Activated CD8-positive, alpha-beta T cell treated with anti-CD3 and anti-CD28 coated beads, Interleukin-2, amount 10 ng/mL, durations not matched to agents 7 days and 5 days (primary cell): Measurements from ENCODE around the gene OR6S1. TPM values are rescaled to one million over a fixed set of nuclear protein-coding genes. Genes with fewer than 3 reads are reported as not detected.

Experiments used
- ATAC-seq: fragments of 150-1000 bp; cut with Tn5 transposase; one replicate; pipeline ENCODE4 v1.10.0; 2021; ENCODE audit warnings: moderate library complexity
- CTCF ChIA-PET: fragments of 350-600 bp; sonication (Branson Sonifier 250); formaldehyde crosslinking; loops from one replicate; lab custom pipeline; 2021; ENCODE audit warnings: antibody characterized with exemption; lab: Charles Lee
- POLR2A ChIA-PET: fragments of 350-600 bp; sonication (Branson Sonifier 250); formaldehyde crosslinking; loops from one replicate; lab custom pipeline; 2021; ENCODE audit warnings: antibody characterized with exemption; lab: Charles Lee
- DNase-seq: peaks from one replicate; pipeline ENCODE4 v3.0.0-alpha.2; 2020
- H3K27ac Mint-ChIP-seq: one replicate; pipeline ENCODE4 v1.8.0; 2021; ENCODE audit warnings: mild to moderate bottlenecking, mixed read lengths
- H3K27me3 Mint-ChIP-seq: one replicate; pipeline ENCODE4 v1.8.0; 2021; ENCODE audit warnings: low read depth, mixed read lengths
- H3K36me3 Mint-ChIP-seq: one replicate; pipeline ENCODE4 v1.8.0; 2021; ENCODE audit warnings: low read depth, mixed read lengths
- H3K4me1 Mint-ChIP-seq: one replicate; pipeline ENCODE4 v1.8.0; 2021; ENCODE audit warnings: low read depth, mixed read lengths
- H3K4me3 Mint-ChIP-seq: one replicate; pipeline ENCODE4 v1.8.0; 2021; ENCODE audit warnings: mild to moderate bottlenecking, mixed read lengths
- H3K9me3 Mint-ChIP-seq: one replicate; pipeline ENCODE4 v1.8.0; 2022; ENCODE audit warnings: mixed read lengths; ENCODE audit not compliant: insufficient read depth
- total RNA-seq, 2 experiments: library from RNA; stranded (reverse); gene quantifications; one replicate each; pipeline ENCODE4 v1.2.3, GENCODE V29; 2021

The OR6S1 gene
- total RNA-seq, 2 experiments from 2014 or later, result not detected

GRCh38 chr14:20617138-20618003 lies 24.1 kb downstream of the OR6S1 start:
- POLR2A ChIA-PET, result no interaction called here
- DNase-seq (no peak), ATAC-seq (no peak)
- Mint-ChIP-seq H3K4me1 (peaks cover 25% of the 10 kb centered on the region), H3K4me3 (no peak overlapping the region), H3K36me3 (no peaks in the 10 kb centered on the region), H3K27ac (no peak overlapping the region), H3K9me3 (no peaks in the 10 kb centered on the region), H3K27me3 (peaks cover 31% of the 10 kb centered on the region)
- CTCF ChIA-PET, result interaction anchor here (1.3 to 1.9 kb wide), 2 partner anchors 7 to 14 kb away, joined by 3 to 4 read pairs; no protein-coding TSS in a partner anchor

GRCh38 chr14:20615996-20616395 lies 25.5 kb downstream of the OR6S1 start:
- ATAC-seq, result no peak
- Mint-ChIP-seq H3K27me3 (peaks cover 25% of the 10 kb centered on the region), H3K9me3 (no peaks in the 10 kb centered on the region), H3K36me3 (no peaks in the 10 kb centered on the region), H3K4me1 (peaks cover 23% of the 10 kb centered on the region), H3K27ac (no peak overlapping the region), H3K4me3 (no peak overlapping the region)
- no peak for DNase-seq
- ChIA-PET CTCF (interaction anchor here (1.3 kb wide), 1 partner anchor 15 kb away, joined by 3 read pairs; no protein-coding TSS in a partner anchor), POLR2A (interaction anchor here (0.6 kb wide), 1 partner anchor 146 kb away, joined by 3 read pairs; the partner anchor contains the start of gene PNP)

DNA sequence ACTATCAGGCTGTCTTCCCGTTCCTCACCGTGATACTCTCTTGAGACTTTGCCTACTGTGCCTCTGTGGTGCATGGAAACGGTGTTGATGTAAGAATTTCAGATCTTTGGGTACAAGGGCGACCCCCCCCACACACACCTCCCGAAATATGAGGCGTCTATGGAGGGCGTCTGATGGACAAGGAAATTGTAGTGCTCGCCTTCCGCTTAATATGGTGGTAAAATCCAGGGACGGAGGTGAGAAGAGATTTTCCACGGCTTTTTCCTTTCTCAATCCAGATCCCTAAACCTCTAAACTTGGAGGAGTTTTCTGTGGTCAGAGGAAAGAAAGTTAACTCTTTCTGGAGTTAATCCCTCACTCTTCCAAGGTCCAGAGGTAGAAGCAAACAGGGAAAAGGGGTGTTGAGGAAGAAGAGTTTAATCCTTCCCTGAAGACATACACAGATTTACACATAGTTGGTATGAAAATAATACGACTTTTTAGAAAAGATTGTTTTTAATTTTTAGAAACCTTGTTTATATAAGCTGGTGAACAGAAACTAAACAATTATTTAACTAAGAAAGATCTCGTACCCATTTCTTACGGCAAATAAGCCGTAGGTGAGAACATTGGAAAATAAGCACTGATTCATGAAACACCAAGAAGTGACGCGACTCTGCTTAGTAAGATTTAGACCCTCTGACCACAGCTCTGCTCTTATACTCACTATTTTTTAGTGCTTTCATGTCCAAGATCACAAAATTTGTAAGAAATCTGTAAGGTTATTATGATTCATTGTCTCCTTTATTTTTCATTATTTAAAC lies 27.3 kb downstream of the OR6S1 start:
- Mint-ChIP-seq H3K36me3 (no peaks in the 10 kb centered on the region), H3K4me1 (peaks cover 23% of the 10 kb centered on the region), H3K9me3 (no peaks in the 10 kb centered on the region), H3K27ac (no peak overlapping the region), H3K27me3 (peaks cover 24% of the 10 kb centered on the region), H3K4me3 (no peak overlapping the region)
- POLR2A ChIA-PET, result interaction anchor here (0.9 to 1.8 kb wide), 4 partner anchors 8 to 200 kb away, joined by 3 to 6 read pairs (median 4); no protein-coding TSS in a partner anchor
- ATAC-seq (peak; percentile 1), DNase-seq (no peak)
- CTCF ChIA-PET, result interaction anchor here (0.7 to 3.2 kb wide), 18 partner anchors 9 to 296 kb away, joined by 3 to 22 read pairs (median 6); partner anchors contain the start of genes APEX1 and PARP2

DNA sequence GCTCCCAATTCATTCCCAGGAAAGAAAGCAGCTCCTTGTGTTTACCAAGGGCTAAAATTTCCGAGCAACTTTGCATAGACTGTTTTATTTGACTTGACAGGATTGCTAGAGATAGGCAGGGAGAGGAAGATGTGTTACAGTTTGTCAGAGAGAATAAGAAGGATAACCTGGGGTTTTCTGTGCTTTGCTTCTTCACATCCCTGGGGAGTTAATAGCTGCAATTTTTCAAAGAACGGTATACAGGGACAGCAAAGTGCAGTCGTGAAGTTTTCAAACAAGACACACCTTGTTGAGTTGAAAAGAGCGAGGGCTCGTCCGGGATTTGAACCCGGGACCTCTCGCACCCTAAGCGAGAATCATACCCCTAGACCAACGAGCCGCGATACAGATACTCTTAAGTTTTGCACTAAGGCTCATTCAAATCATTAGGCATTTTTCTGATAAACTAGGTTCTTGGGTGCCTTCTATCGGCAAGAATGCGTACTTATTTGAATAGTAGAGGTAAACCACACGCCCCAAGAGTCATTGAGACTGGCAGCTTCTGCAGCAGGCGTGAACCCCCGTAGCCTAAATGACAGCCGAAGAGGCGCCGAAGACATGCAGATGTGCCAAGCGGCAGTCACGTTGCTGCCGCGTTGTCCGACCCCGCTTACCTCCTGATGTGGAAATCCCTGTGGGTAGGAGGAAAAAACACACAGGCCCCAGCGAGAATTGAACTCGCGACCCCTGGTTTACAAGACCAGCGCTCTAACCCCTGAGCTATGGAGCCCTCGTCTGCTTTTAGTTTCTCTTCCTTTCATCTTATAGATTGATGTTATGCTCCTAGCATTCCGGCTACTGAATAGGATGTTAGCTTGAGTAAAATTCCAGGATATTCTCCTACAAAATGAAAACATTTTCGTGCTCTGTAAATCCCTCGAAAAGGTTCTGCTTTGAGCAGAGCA lies 28.1 kb downstream of the OR6S1 start:
- ChIA-PET CTCF (interaction anchor here (0.7 to 3.2 kb wide), 24 partner anchors 10 to 295 kb away, joined by 3 to 22 read pairs (median 4); partner anchors contain the start of genes APEX1, PARP2 and RNASE4), POLR2A (interaction anchor here (0.8 to 1.8 kb wide), 7 partner anchors 9 to 271 kb away, joined by 3 to 6 read pairs (median 3); no protein-coding TSS in a partner anchor)
- DNase-seq, result peak; percentile 88
- Mint-ChIP-seq H3K4me1 (peaks cover 22% of the 10 kb centered on the region), H3K27ac (no peak overlapping the region), H3K36me3 (no peaks in the 10 kb centered on the region), H3K27me3 (peaks cover 16% of the 10 kb centered on the region), H3K4me3 (no peak overlapping the region), H3K9me3 (no peaks in the 10 kb centered on the region)
- ATAC-seq, result peak; percentile 87

GRCh38 chr14:20612403-20612802 lies 29.1 kb downstream of the OR6S1 start:
- DNase-seq, result no peak
- ATAC-seq, result no peak
- Mint-ChIP-seq H3K9me3 (no peaks in the 10 kb centered on the region), H3K27ac (no peak overlapping the region), H3K4me3 (no peak overlapping the region), H3K36me3 (no peaks in the 10 kb centered on the region), H3K4me1 (peaks cover 16% of the 10 kb centered on the region), H3K27me3 (peaks cover 14% of the 10 kb centered on the region)
- CTCF ChIA-PET, result interaction anchor here (0.8 to 3.2 kb wide), 16 partner anchors 11 to 285 kb away, joined by 3 to 22 read pairs (median 8); partner anchors contain the start of genes PARP2 and RNASE4
- POLR2A ChIA-PET, result interaction anchor here (0.8 to 1.8 kb wide), 3 partner anchors 20 to 270 kb away, joined by 3 to 6 read pairs (median 3); no protein-coding TSS in a partner anchor

- no peak overlapping the region for H3K4me3 Mint-ChIP-seq
- CTCF ChIA-PET, result interaction anchor here (0.9 to 5.8 kb wide), 7 partner anchors 12 to 282 kb away, joined by 3 to 151 read pairs (median 7); partner anchors contain the start of genes CCNB1IP1 and PARP2
- peaks cover 11% of the 10 kb centered on the region for H3K27me3 Mint-ChIP-seq
- POLR2A ChIA-PET, result no interaction called here
- no peaks in the 10 kb centered on the region for H3K36me3 Mint-ChIP-seq
- ATAC-seq, result no peak
- H3K27ac Mint-ChIP-seq, result no peak overlapping the region
- no peak for DNase-seq
- H3K9me3 Mint-ChIP-seq, result no peaks in the 10 kb centered on the region
- peaks cover 7% of the 10 kb centered on the region for H3K4me1 Mint-ChIP-seq
Measured at GRCh38 chr14:20611277-20611676, 30.2 kb downstream of the OR6S1 start.

DNA sequence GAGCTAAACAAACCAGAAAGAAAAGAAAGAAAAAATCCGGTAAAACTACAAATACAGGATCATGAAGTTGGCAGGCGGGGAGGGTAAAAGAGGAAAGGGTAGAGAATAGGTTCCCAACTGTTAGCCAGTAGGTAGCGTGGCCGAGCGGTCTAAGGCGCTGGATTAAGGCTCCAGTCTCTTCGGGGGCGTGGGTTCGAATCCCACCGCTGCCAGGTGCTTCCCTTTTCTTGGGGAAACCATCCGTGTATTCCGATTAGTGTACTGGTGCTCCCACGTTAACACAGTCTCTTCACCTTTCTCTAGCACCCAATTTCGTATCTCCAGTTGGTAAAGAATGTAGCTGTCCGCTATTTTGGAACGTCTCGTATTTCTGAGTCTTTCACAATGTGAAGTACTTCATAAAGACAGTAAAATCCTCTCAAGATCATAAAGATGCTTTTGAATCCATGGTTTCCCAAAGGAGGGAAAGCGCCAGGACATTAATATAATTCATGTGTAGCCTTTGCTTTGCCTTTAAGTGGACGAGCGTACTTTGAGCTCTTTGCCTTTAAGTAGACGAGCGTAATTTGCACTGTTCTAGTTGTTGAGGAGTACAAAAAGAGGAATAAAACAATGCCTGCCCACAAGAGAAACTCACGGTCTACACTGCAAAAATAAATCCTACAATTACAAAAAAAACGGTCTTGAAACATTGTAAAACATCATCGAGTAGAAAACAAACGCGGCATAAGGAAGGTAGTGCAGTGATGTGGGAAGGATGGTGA lies 31.3 kb downstream of the OR6S1 start:
- DNase-seq (peak; percentile 79), ATAC-seq (peak; percentile 35)
- no peaks in the 10 kb centered on the region for H3K36me3 Mint-ChIP-seq
- H3K9me3 Mint-ChIP-seq, result no peaks in the 10 kb centered on the region
- CTCF ChIA-PET, result interaction anchor here (0.6 to 5.8 kb wide), 38 partner anchors 8 to 494 kb away, joined by 3 to 151 read pairs (median 4); partner anchors contain the start of genes APEX1, CCNB1IP1, OSGEP and PARP2
- H3K4me1 Mint-ChIP-seq, result peaks cover 7% of the 10 kb centered on the region
- no peak overlapping the region for H3K4me3 Mint-ChIP-seq
- H3K27ac Mint-ChIP-seq, result no peak overlapping the region
- POLR2A ChIA-PET, result interaction anchor here (0.8 to 1.5 kb wide), 3 partner anchors 71 to 267 kb away, joined by 3 to 5 read pairs (median 3); no protein-coding TSS in a partner anchor
- H3K27me3 Mint-ChIP-seq, result peaks cover 5% of the 10 kb centered on the region

DNA sequence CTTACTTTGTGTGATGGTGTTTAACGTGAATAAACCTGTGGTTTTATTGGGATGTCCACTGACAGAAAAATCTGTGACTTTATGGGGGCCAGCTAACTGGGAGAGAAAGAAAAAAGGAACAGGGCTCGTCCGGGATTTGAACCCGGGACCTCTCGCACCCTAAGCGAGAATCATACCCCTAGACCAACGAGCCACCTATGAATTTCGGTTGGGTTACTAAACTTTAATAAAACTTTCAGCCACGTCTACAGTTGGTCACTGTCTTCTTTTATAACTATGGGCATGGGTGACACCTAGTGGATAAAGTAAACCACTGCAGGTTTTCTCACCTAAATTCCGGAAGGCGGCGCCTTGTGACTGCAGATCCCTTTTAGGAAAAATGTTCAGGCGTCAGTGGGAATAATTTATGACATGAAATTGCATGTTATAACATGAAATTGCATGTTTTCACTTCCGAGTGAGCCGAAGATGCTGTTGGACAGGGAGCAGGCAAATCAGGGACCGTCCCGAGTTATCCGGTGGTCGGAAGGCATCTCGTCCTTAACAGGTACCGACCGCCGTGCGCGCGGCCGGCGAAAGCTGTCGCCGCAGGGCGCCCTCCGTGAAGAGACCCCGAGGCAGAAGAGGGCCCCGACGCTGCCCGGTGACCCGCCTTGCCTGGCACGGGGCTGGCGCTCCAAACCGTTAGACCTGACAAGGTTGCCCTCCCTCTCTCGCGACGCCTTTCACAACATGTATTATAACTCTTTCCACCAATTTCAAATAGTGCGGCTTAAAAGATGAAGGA lies 32.1 kb downstream of the OR6S1 start:
- Mint-ChIP-seq H3K4me1 (peaks cover 4% of the 10 kb centered on the region), H3K36me3 (no peaks in the 10 kb centered on the region), H3K4me3 (no peak overlapping the region), H3K9me3 (no peaks in the 10 kb centered on the region), H3K27ac (no peak overlapping the region), H3K27me3 (no peaks in the 10 kb centered on the region)
- ATAC-seq (peak; percentile 27), DNase-seq (peak; percentile 76)
- CTCF ChIA-PET, result interaction anchor here (0.6 to 5.8 kb wide), 43 partner anchors 9 to 495 kb away, joined by 3 to 151 read pairs (median 4); partner anchors contain the start of genes APEX1, CCNB1IP1, OSGEP and PARP2
- POLR2A ChIA-PET, result interaction anchor here (1.1 to 1.5 kb wide), 2 partner anchors 72 to 267 kb away, joined by 3 to 5 read pairs; no protein-coding TSS in a partner anchor

GRCh38 chr14:20608383-20609110 lies 32.9 kb downstream of the OR6S1 start:
- H3K4me3 Mint-ChIP-seq, result no peak overlapping the region
- ChIA-PET POLR2A (no interaction called here), CTCF (interaction anchor here (0.7 to 5.8 kb wide), 17 partner anchors 14 to 279 kb away, joined by 3 to 151 read pairs (median 6); partner anchors contain the start of genes CCNB1IP1, PARP2, PIP4P1 and RNASE11)
- H3K27me3 Mint-ChIP-seq, result no peaks in the 10 kb centered on the region
- no peak overlapping the region for H3K27ac Mint-ChIP-seq
- H3K36me3 Mint-ChIP-seq, result no peaks in the 10 kb centered on the region
- no peaks in the 10 kb centered on the region for H3K9me3 Mint-ChIP-seq
- ATAC-seq (no peak), DNase-seq (peak; percentile 22)
- peaks cover 4% of the 10 kb centered on the region for H3K4me1 Mint-ChIP-seq
